Activated T-helper 2 cell treated with anti-CD3 and anti-CD28 coated beads, Interferon-gamma antibody, Interleukin-2, Interleukin-4, amounts not matched to agents 10 μg/mL and 5 μg/mL and 100 μg/mL, durations not matched to agents 14 hours and 24 hours and 36 hours (primary cell): Measurements from ENCODE around the gene GRK5. TPM values are rescaled to one million over a fixed set of nuclear protein-coding genes. Genes with fewer than 3 reads are reported as not detected.

ENCODE experiments used
- DNase-seq: peaks from one replicate; pipeline ENCODE4 v3.0.0; 2021; ENCODE audit warnings: low spot score
- H3K27ac Mint-ChIP-seq: one replicate; pipeline ENCODE4 v1.8.0; 2021; ENCODE audit warnings: mixed read lengths
- H3K27me3 Mint-ChIP-seq: one replicate; pipeline ENCODE4 v1.8.0; 2021; ENCODE audit warnings: low read depth, mixed read lengths
- H3K36me3 Mint-ChIP-seq: one replicate; pipeline ENCODE4 v1.8.0; 2021; ENCODE audit warnings: low read depth, mixed read lengths
- H3K4me1 Mint-ChIP-seq: one replicate; pipeline ENCODE4 v1.8.0; 2021; ENCODE audit warnings: low read depth, mixed read lengths
- H3K4me3 Mint-ChIP-seq: one replicate; pipeline ENCODE4 v1.8.0; 2021; ENCODE audit warnings: low read depth, mild to moderate bottlenecking, moderate library complexity, mixed read lengths
- H3K9me3 Mint-ChIP-seq: one replicate; pipeline ENCODE4 v1.8.0; 2021; ENCODE audit warnings: mixed read lengths
- intact Hi-C: fragments of 100-400 bp; cut with micrococcal nuclease; formaldehyde crosslinking; loops from one replicate; pipeline ENCODE4 v1.15.1; 2023
- total RNA-seq: library from RNA; stranded (reverse); gene quantifications from 2 replicates; pipeline ENCODE4 v1.2.3, GENCODE V29; 2022

The GRK5 gene
- total RNA-seq, 1 donor from 2014 or later, result 24.4 TPM

- intact Hi-C loops, result no loop called here
- no peak for DNase-seq
- Mint-ChIP-seq H3K36me3 (peaks cover 8% of the 10 kb centered on the region), H3K4me3 (no peak overlapping the region), H3K27ac (no peak overlapping the region), H3K4me1 (no peaks in the 10 kb centered on the region), H3K9me3 (no peaks in the 10 kb centered on the region), H3K27me3 (no peaks in the 10 kb centered on the region)
Measured at GRCh38 chr10:119451300-119451896, 244.0 kb downstream of the GRK5 start.

GRCh38 chr10:119452396-119452795 is 245.0 kb downstream of the GRK5 start:
- DNase-seq, result no peak

GRCh38 chr10:119453313-119453712 is 245.9 kb downstream of the GRK5 start:
- no peaks in the 10 kb centered on the region for H3K36me3 Mint-ChIP-seq
- no peak overlapping the region for H3K27ac Mint-ChIP-seq
- H3K4me1 Mint-ChIP-seq, result no peaks in the 10 kb centered on the region
- intact Hi-C loops, result no loop called here
- no peaks in the 10 kb centered on the region for H3K9me3 Mint-ChIP-seq
- no peak overlapping the region for H3K4me3 Mint-ChIP-seq
- no peak for DNase-seq
- no peaks in the 10 kb centered on the region for H3K27me3 Mint-ChIP-seq

More at GRCh38 chr10:119452396-119452795, 245.0 kb downstream of the GRK5 start:
- H3K36me3 Mint-ChIP-seq, result peaks cover 3% of the 10 kb centered on the region
- no peaks in the 10 kb centered on the region for H3K4me1 Mint-ChIP-seq
- no peak overlapping the region for H3K4me3 Mint-ChIP-seq
- H3K9me3 Mint-ChIP-seq, result no peaks in the 10 kb centered on the region
- intact Hi-C loops, result no loop called here
- no peaks in the 10 kb centered on the region for H3K27me3 Mint-ChIP-seq
- H3K27ac Mint-ChIP-seq, result no peak overlapping the region

- Mint-ChIP-seq H3K36me3 (no peaks in the 10 kb centered on the region), H3K27ac (no peak overlapping the region), H3K4me3 (no peak overlapping the region), H3K9me3 (no peaks in the 10 kb centered on the region), H3K27me3 (no peaks in the 10 kb centered on the region), H3K4me1 (no peaks in the 10 kb centered on the region)
- intact Hi-C loops, result no loop called here
- DNase-seq, result no peak
Measured at GRCh38 chr10:119454316-119454715, 246.9 kb downstream of the GRK5 start.

- H3K27ac Mint-ChIP-seq, result no peak overlapping the region
- H3K36me3 Mint-ChIP-seq, result no peaks in the 10 kb centered on the region
- intact Hi-C loops, result no loop called here
- H3K27me3 Mint-ChIP-seq, result no peaks in the 10 kb centered on the region
- H3K9me3 Mint-ChIP-seq, result no peaks in the 10 kb centered on the region
- H3K4me1 Mint-ChIP-seq, result no peaks in the 10 kb centered on the region
- DNase-seq, result no peak
- H3K4me3 Mint-ChIP-seq, result no peak overlapping the region
Measured at GRCh38 chr10:119454990-119455389, 247.6 kb downstream of the GRK5 start.

GRCh38 chr10:119455609-119456434 is 248.5 kb downstream of the GRK5 start:
- Mint-ChIP-seq H3K4me1 (peaks cover 3% of the 10 kb centered on the region), H3K27ac (no peak overlapping the region), H3K27me3 (no peaks in the 10 kb centered on the region), H3K36me3 (no peaks in the 10 kb centered on the region), H3K9me3 (no peaks in the 10 kb centered on the region), H3K4me3 (no peak overlapping the region)
- no peak for DNase-seq
- intact Hi-C loops, result no loop called here

GRCh38 chr10:119456435-119456810 is 249.1 kb downstream of the GRK5 start:
- Mint-ChIP-seq H3K4me1 (peaks cover 5% of the 10 kb centered on the region), H3K9me3 (no peaks in the 10 kb centered on the region), H3K27ac (no peak overlapping the region), H3K27me3 (no peaks in the 10 kb centered on the region), H3K36me3 (no peaks in the 10 kb centered on the region), H3K4me3 (no peak overlapping the region)
- intact Hi-C loops, result no loop called here
- DNase-seq, result no peak

GRCh38 chr10:119457966-119458766 is 250.8 kb downstream of the GRK5 start:
- Mint-ChIP-seq H3K9me3 (peaks cover 10% of the 10 kb centered on the region), H3K4me3 (no peak overlapping the region), H3K36me3 (no peaks in the 10 kb centered on the region), H3K27me3 (no peaks in the 10 kb centered on the region), H3K4me1 (peaks cover 5% of the 10 kb centered on the region), H3K27ac (no peak overlapping the region)
- intact Hi-C loops, result no loop called here
- no peak for DNase-seq

GRCh38 chr10:119459681-119460340 is 252.4 kb downstream of the GRK5 start:
- Mint-ChIP-seq H3K36me3 (no peaks in the 10 kb centered on the region), H3K9me3 (peaks cover 13% of the 10 kb centered on the region), H3K4me1 (peaks cover 5% of the 10 kb centered on the region), H3K4me3 (no peak overlapping the region), H3K27ac (no peak overlapping the region), H3K27me3 (no peaks in the 10 kb centered on the region)
- DNase-seq, result no peak
- intact Hi-C loops, result no loop called here

GRCh38 chr10:119460369-119461195 is 253.2 kb downstream of the GRK5 start:
- Mint-ChIP-seq H3K4me3 (no peak overlapping the region), H3K27me3 (no peaks in the 10 kb centered on the region), H3K36me3 (no peaks in the 10 kb centered on the region), H3K27ac (no peak overlapping the region), H3K4me1 (peaks cover 5% of the 10 kb centered on the region), H3K9me3 (peaks cover 13% of the 10 kb centered on the region)
- intact Hi-C loops, result no loop called here
- DNase-seq, result no peak

GRCh38 chr10:119461380-119461779 is 254.0 kb downstream of the GRK5 start:
- DNase-seq, result no peak
- Mint-ChIP-seq H3K9me3 (peaks cover 13% of the 10 kb centered on the region), H3K4me3 (no peak overlapping the region), H3K27ac (no peak overlapping the region), H3K27me3 (no peaks in the 10 kb centered on the region), H3K4me1 (peaks cover 5% of the 10 kb centered on the region), H3K36me3 (no peaks in the 10 kb centered on the region)
- intact Hi-C loops, result no loop called here

- no peak for DNase-seq
Measured at GRCh38 chr10:119461923-119462322, 254.6 kb downstream of the GRK5 start.

More at GRCh38 chr10:119461923-119462322, 254.6 kb downstream of the GRK5 start:
- Mint-ChIP-seq H3K27ac (no peak overlapping the region), H3K4me1 (peaks cover 5% of the 10 kb centered on the region), H3K27me3 (peaks cover 2% of the 10 kb centered on the region), H3K9me3 (peaks cover 13% of the 10 kb centered on the region), H3K36me3 (no peaks in the 10 kb centered on the region), H3K4me3 (no peak overlapping the region)
- intact Hi-C loops, result no loop called here
